Measurements from ENCODE around the gene TRIM10. TPM values are rescaled to one million over a fixed set of nuclear protein-coding genes. Genes with fewer than 3 reads are reported as not detected.
"Not testable (repeated sequence)": the region's sequence is repeated elsewhere in the genome, so short reads cannot be mapped to it uniquely, and the experiment has no call there.

TRIM10 gene
- total RNA-seq, 1 donor: not detected

GRCh38 chr6:30172681-30173080 is 11.7 kb upstream of the TRIM10 start:
- TF ChIP-seq, protein P1, sequence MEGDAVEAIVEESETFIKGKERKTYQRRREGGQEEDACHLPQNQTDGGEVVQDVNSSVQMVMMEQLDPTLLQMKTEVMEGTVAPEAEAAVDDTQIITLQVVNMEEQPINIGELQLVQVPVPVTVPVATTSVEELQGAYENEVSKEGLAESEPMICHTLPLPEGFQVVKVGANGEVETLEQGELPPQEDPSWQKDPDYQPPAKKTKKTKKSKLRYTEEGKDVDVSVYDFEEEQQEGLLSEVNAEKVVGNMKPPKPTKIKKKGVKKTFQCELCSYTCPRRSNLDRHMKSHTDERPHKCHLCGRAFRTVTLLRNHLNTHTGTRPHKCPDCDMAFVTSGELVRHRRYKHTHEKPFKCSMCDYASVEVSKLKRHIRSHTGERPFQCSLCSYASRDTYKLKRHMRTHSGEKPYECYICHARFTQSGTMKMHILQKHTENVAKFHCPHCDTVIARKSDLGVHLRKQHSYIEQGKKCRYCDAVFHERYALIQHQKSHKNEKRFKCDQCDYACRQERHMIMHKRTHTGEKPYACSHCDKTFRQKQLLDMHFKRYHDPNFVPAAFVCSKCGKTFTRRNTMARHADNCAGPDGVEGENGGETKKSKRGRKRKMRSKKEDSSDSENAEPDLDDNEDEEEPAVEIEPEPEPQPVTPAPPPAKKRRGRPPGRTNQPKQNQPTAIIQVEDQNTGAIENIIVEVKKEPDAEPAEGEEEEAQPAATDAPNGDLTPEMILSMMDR (IDR thresholded peaks at IDR 0.05; ENCODE audit: insufficient read depth, low read length): no peak
- H3K4me3 ChIP-seq (ENCODE audit: low read depth, low read length): no peak overlapping the region
- no peak for DNase-seq (ENCODE audit: low read depth)

DNA sequence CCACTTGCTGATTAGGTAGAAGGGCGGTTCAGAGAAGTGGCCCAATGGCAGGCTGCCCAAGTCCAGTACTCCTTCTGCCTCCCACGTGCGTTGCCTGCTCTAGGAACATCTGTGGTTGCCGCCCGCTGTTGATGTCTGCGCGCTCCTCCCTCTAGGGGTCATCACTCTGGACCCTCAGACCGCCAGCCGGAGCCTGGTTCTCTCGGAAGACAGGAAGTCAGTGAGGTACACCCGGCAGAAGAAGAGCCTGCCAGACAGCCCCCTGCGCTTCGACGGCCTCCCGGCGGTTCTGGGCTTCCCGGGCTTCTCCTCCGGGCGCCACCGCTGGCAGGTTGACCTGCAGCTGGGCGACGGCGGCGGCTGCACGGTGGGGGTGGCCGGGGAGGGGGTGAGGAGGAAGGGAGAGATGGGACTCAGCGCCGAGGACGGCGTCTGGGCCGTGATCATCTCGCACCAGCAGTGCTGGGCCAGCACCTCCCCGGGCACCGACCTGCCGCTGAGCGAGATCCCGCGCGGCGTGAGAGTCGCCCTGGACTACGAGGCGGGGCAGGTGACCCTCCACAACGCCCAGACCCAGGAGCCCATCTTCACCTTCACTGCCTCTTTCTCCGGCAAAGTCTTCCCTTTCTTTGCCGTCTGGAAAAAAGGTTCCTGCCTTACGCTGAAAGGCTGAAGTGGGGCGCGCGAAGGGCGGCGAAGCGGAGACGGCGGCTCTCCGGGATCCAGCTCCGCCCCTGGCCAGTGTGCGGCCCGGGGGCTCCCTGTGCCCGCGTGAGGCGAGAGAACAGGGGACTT is 10.9 kb upstream of the TRIM10 start:
- no peak overlapping the region for H3K4me3 ChIP-seq (ENCODE audit: low read depth, low read length)
- TF ChIP-seq, protein P1 (IDR thresholded peaks at IDR 0.05; ENCODE audit: insufficient read depth, low read length): no peak
- peak; percentile 8 for DNase-seq (ENCODE audit: low read depth)

- no peak overlapping the region for H3K4me3 ChIP-seq (ENCODE audit: low read depth, low read length)
- TF ChIP-seq, protein P1 (IDR thresholded peaks at IDR 0.05; ENCODE audit: insufficient read depth, low read length): peak; percentile 94
- peak; percentile 79 for DNase-seq (ENCODE audit: low read depth)
Observed at GRCh38 chr6:30169658-30170614, 8.9 kb upstream of the TRIM10 start.

DNA sequence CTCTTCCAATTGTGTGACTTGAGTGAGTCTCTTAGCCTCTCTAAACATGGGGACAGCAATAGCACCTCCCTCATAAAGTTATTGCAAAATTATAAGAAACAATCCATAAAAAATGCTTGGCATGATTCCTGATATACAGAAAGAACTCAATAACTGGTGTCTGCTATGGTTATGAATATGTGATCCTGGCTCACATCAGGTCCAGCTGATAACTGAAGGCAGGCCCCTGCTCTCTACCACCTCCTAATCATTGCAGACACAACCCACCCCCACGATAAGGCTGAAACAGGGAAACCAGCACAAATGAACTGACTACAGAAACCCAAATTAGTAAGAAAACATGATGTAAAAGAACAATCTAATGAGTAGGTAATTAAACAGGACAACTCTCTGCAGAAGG is 7.7 kb upstream of the TRIM10 start:
- TF ChIP-seq, protein P1 (IDR thresholded peaks at IDR 0.05; ENCODE audit: insufficient read depth, low read length): no peak
- no peak for DNase-seq (ENCODE audit: low read depth)
- no peak overlapping the region for H3K4me3 ChIP-seq (ENCODE audit: low read depth, low read length)

DNA sequence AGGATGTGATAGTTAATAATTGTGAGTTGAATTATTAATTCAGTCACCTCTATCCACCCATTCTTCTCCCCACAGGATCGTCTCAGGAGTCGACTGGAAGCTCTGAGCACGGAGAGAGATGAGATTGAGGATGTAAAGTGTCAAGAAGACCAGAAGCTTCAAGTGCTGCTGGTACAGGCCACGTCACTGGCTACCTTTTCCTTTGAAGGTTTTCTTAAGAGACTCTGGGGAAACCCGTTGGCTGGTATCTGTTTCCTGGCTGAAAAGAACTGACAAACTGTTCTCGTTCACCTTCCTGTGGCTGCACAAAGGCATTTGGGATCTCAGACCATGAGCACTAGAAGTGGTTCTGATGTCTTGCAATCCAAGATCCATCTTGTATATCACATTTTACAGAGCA is 6.1 kb upstream of the TRIM10 start:
- DNase-seq (ENCODE audit: low read depth): no peak
- TF ChIP-seq, protein P1 (IDR thresholded peaks at IDR 0.05; ENCODE audit: insufficient read depth, low read length): no peak
- H3K4me3 ChIP-seq (ENCODE audit: low read depth, low read length): no peak overlapping the region

DNA sequence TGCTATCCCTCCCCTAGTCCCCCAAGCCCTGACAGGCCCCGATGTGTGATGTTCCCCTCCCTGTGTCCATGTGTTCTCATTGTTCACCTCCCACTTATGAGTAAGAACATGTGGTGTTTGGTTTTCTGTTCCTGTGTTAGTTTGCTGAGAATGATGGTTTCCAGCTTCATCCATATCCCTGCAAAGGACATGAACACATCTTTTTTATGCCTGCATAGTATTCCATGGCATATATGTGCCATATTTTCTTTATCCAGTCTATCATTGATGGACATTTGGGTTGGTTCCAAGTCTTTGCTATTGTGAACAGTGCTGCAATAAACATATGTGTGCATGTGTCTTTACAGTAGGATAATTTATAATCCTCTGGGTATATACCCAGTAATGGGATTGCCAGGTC is 4.2 kb upstream of the TRIM10 start:
- not testable (repeated sequence) for DNase-seq (ENCODE audit: low read depth); H3K4me3 ChIP-seq (ENCODE audit: low read depth, low read length)

GRCh38 chr6:30164714-30165113 is 3.7 kb upstream of the TRIM10 start:
- DNase-seq (ENCODE audit: low read depth): no peak
- TF ChIP-seq, protein P1 (IDR thresholded peaks at IDR 0.05; ENCODE audit: insufficient read depth, low read length): no peak
- no peak overlapping the region for H3K4me3 ChIP-seq (ENCODE audit: low read depth, low read length)

Data from fibroblast of the aortic adventitia (primary cell).